Bronchus fibroblast of lung (primary cell): ENCODE measurements around the gene OTUB2. TPM values are rescaled to one million over a fixed set of nuclear protein-coding genes. Genes with fewer than 3 reads are reported as not detected.

Experiments used
- total RNA-seq: library from RNA; depleted of rRNA; stranded (reverse); fragments of >200 nt; gene quantifications from 2 replicates; pipeline ENCODE4 v1.2.3, GENCODE V29; 2015

The OTUB2 gene
- total RNA-seq, result 1.3 TPM in 2 replicates

DNA sequence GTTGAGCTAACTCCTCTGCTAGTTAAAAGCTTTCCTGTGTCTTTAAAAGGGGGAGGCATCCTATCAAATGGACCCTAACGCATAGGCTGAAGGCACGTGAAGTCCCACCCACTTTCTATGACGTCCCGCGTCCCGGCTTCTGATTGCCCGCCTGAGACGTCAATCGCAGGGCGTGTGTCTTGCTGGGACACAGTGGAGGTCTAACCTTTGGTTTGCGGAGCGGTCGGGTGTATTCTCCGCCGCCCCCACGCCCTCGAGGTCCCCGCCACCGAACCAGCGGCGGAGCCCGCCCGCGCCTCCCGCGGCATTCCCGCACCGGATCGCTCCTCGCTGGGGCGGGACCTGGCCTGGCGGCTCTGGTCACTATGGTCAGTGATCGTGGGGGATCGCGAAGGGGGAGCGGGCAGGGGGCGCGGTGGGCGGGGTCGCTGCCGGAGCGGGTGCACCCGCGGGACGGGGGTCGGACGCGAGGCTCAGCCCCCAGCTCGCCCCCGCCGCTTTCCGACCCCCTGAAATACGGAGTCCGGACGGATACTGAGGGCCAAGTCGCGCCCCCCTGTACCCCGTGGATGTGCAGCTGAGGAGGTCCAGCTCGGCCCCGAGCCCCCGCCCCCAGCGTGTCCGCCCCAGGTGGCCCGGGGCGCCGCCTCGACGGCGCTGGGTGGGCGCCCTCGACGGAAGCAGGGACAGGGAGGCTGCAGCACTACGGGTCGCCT, at the start of gene OTUB2:
OTUB2 (plus strand) TSS at position 168 of the 716 bp plus-strand sequence; CDS start at position 366, 198 bp downstream.

DNA sequence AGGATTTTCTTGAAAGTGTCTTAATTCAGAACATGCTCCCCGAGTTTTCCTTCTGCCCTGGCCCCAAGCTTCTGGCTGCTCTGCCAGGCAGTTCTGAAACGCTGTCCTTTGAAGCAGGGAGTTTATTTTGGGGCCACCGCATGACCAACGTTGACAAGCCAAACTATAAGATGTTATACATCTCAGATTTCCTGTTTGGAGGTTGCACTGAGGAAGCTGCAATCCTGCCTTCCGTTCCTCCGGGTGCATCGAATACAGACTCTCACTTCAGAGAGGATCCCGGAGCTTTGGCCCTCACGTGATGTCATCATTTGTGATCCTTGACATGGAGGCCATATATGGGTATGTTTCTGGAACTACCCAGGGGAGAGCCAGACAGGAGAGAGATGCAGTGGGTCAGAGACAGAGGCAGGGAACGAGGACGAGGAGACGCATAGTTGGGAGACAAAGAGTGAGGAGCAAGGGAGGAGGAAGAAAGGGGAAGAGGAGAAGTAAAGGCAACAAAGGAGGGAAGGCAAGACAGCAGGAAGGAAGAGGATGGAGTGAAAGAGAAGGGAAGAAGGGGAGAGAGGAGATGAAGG, 49.6 kb upstream of the OTUB2 start, which contains the start of gene ASB2:
ASB2 (minus strand) TSS at position 94 of the 581 bp plus-strand sequence. CDS start 12,031 bp downstream, outside the sequence.

DNA sequence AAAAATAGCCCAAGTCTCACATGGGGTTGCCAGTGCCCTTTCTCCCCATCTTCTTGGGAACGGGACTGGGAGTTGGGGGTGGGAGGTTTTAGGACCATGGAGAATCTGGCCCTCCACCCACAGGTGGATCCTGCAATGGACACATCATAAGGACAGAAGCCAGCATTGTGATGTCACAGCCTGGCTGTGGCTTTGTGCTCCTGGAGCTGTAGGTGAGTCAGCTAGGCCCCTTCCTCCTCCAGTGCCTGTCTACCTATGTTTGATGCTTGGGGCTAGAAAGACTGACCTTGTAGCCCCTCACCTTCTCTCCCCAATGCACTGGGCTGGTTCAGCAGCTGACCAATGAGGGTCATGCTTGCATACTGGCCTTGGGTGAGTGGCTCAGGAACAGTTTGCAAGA, 29.1 kb upstream of the OTUB2 start, which contains the start of gene CCDC197:
CCDC197 (plus strand) TSS at position 220 of the 400 bp plus-strand sequence. CDS start 831 bp downstream, outside the sequence.

DNA sequence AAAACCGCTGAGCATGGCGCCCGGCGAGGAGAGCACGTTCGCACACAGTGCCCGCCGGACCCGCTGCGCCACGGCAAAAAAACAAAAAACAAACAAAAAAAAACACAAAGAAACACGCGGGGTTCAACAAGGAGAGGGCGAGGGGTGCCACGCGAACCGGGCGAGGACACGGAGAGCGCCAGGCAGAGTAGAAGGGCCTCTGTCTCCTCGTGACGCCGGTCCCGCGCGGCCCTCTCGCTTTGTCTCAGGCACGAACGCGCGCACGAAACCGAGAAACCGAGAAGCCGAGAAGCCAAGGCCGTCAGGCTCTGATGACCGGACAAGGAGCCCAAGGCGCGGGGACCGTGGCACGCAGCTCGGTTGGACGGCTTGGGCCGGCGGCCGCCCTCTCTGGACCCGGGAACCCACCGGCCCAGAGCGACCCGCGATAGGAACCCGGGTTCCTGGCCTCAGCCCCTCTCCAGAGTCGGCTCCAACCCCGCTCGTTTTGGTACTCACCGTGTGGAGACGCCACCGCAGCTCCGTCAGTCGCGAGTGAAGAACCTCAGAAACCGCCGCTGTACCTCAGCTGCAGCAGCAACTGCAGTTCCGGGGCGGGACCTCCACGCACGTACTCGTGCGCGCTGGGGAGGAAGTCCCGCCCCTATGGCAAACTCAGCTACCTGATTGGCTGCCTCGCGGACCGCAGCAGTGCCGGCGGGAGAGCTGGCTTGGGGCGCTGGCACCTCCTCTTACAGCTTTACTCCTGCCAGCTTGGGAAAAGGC, 54.7 kb downstream of the OTUB2 start, which contains the start of the genes DDX24 and IFI27L1:
DDX24 (minus strand) TSS at position 582 of the 765 bp plus-strand sequence. CDS start 1,460 bp downstream, outside the sequence.
IFI27L1 (plus strand) TSS at position 690 of the 765 bp plus-strand sequence. CDS start 15,628 bp downstream, outside the sequence.

Other genes with a start within 250 kb of the OTUB2 start
- gene PRIMA1, start 237.9 kb upstream of the OTUB2 start, total RNA-seq, result not detected in 2 replicates
- gene FAM181A, start 99.0 kb upstream of the OTUB2 start, total RNA-seq, result not detected in 2 replicates
- 0.15 TPM in 1 of 2 replicates, not detected in the other for gene ASB2, start 49.8 kb upstream of the OTUB2 start, total RNA-seq
- gene CCDC197, start 29.0 kb upstream of the OTUB2 start, total RNA-seq, result not detected in 2 replicates
- 85.2 and 89.9 TPM in 2 replicates for gene DDX24, start 54.9 kb downstream of the OTUB2 start, total RNA-seq
- 31.7 and 32.4 TPM in 2 replicates for gene IFI27L1, start 55.0 kb downstream of the OTUB2 start, total RNA-seq
- 0.15 TPM in 1 of 2 replicates, not detected in the other for gene IFI27, start 84.4 kb downstream of the OTUB2 start, total RNA-seq
- gene IFI27L2, start 103.3 kb downstream of the OTUB2 start, total RNA-seq, result 226 and 256 TPM in 2 replicates
- 0.45 TPM in 1 of 2 replicates, not detected in the other for gene PPP4R4, start 148.0 kb downstream of the OTUB2 start, total RNA-seq